NCI-H524 treated with DMSO at 0.1 percent for 48 hours (cell line): ENCODE results near the gene RPE.

Experiments
- DNase-seq: peaks from one replicate; lab custom pipeline; 2025; lab: John Stamatoyannopoulos, UW

RPE gene

GRCh38 chr2:210000464-210001324 is 1.7 kb upstream of the RPE start:
- no peak for DNase-seq

GRCh38 chr2:210003359-210003758 is 921 bp downstream of the RPE start:
- DNase-seq, result no peak

GRCh38 chr2:210004881-210005280 is 2.4 kb downstream of the RPE start:
- DNase-seq, result no peak

- DNase-seq, result no peak
Measured at GRCh38 chr2:210007895-210008294, 5.5 kb downstream of the RPE start.

- no peak for DNase-seq
Measured at GRCh38 chr2:210009126-210009525, 6.7 kb downstream of the RPE start.

- DNase-seq, result no peak
Measured at GRCh38 chr2:210009896-210010295, 7.5 kb downstream of the RPE start.

- DNase-seq, result no peak
Measured at GRCh38 chr2:210020138-210020537, 17.7 kb downstream of the RPE start.

- no peak for DNase-seq
Measured at GRCh38 chr2:210022824-210023223, 20.4 kb downstream of the RPE start.

- DNase-seq, result no peak
Measured at GRCh38 chr2:210027608-210028007, 25.2 kb downstream of the RPE start.

GRCh38 chr2:210028178-210028577 is 25.7 kb downstream of the RPE start:
- DNase-seq, result no peak

GRCh38 chr2:210034087-210034683 is 31.7 kb downstream of the RPE start:
- DNase-seq, result no peak

- DNase-seq, result no peak
Measured at GRCh38 chr2:210035679-210036078, 33.2 kb downstream of the RPE start.

GRCh38 chr2:210038078-210038477 is 35.6 kb downstream of the RPE start:
- no peak for DNase-seq

- DNase-seq, result no peak
Measured at GRCh38 chr2:210046851-210047500, 44.5 kb downstream of the RPE start.

GRCh38 chr2:210049831-210050230 is 47.4 kb downstream of the RPE start:
- DNase-seq, result no peak

GRCh38 chr2:210050885-210051284 is 48.4 kb downstream of the RPE start:
- no peak for DNase-seq

GRCh38 chr2:210054696-210055095 is 52.3 kb downstream of the RPE start:
- no peak for DNase-seq

GRCh38 chr2:210055825-210056224 is 53.4 kb downstream of the RPE start:
- DNase-seq, result no peak

- no peak for DNase-seq
Measured at GRCh38 chr2:210063306-210063705, 60.9 kb downstream of the RPE start.
